GM18858 (cell line): ENCODE measurements around the gene ACOXL.
"Not testable (repeated sequence)": the region's sequence is repeated elsewhere in the genome, so short reads cannot be mapped to it uniquely, and the experiment has no call there.

Source experiments
- ATAC-seq: cut with Tn5 transposase; IDR thresholded peaks from one replicate; pipeline ENCODE4 v1.9.1; 2021; ENCODE audit not compliant: unreplicated experiment

ACOXL gene

DNA sequence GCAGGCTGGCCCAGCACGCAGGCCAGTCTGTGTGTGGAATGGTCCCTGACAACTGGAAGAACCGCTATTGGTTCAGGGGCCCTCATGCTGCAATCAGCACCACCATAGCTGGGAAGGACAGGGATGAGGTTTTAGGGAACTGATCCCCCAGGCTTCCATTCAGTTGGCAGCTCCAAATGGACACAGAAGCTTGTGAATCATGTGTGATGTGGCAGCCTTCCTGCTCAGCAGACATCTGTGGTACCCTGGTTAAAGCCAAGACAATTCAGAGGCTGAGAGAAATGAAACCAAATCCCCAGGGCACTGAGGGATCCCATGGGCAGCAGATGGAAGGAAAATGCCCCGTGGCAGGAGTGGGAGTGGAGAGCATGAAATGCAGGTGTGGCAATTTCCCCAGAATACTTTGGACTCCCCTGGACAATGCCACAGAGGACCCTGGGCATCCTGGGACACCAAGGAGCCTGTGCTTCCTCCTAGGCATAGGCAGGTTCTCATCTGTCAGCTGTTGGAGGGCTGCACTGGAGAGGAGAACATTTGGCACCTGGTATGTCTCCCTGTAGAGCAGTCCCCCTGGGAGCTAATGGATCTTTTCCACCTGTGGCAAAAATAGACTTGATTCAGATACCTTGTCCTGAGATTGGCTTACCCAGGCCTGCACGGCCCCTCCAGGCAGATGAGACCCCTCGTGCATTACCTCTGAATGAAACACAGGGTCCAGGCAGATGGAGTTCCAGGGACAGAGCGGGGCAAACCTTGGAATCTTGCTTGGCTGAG lies 226.2 kb downstream of the ACOXL start:
- ATAC-seq = no peak

DNA sequence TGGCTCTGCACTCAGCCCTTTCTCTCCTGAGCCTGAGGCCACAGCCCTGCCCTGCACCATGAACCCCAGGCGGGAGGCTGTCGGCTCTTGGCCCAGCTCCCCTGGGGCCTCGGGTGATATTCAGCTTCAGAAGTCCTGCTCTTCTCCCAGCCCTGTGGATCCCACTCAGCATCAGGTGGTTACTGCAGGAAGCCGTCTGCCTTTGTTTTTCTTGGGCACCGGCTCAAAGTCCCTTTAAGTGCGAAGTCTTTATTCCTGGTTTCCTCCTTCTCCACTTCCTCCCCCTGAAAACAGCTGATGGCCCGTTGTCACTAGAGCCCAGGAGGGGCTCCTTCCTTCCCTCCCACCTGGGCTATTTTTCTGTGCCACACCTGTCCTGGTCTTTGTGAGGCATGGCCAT lies 226.8 kb downstream of the ACOXL start:
- no peak for ATAC-seq

DNA sequence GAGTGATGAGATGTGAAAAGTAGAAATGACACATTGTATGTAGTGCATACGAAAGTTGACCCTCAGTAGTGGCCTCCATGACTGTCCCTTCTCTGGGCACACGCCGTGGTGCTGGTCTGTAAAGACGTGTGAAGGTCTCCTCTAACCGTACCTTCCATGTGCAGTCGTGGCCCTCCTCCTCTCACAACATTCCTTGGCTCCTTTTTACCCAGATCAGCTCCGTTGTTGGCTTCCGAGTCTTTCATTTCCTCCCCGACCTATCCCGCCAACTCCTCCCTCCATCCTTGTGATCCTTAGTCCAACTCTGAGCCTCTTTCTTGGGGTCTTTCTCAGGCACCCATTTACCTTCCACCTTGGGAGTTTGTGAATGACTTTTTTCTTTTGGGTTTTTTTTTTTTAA lies 227.9 kb downstream of the ACOXL start:
- no peak for ATAC-seq

GRCh38 chr2:110960954-110961353 lies 228.6 kb downstream of the ACOXL start:
- ATAC-seq = no peak

DNA sequence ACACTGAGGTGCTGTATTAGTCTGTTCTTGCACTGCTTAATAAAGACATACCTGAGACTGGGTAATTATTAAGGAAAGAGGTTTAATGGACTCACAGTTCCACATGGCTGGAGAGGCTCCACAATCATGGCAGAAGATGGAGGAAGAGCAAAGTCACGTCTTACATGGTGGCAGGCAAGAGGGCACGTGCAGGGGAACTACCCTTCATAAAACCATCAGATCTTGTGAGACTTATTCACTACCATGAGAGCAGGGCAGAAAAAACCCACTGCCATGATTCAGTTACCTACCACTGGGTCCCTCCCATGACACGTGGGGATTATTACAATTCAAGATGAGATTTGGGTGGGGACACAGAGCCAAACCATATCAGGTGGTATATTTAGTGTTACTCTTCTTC lies 229.3 kb downstream of the ACOXL start:
- ATAC-seq = not testable (repeated sequence)

DNA sequence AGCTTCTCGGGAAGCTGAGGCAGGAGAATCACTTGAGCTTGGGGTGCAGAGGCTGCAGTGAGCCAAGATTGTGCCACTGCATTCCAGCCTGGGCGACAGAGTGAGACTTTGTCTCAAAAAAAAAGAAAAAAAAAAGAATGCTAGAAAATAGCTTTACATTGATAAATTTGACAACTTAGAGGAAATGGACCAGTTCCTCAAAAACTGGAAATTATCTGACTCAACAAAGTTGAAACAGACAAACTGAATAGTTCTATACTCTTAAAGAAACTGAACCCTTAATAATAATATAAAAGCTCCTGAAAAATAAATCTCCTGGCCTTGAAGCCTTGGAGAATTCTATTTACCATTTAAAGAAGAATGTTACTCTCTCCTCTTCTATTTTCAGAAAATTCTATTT lies 237.3 kb downstream of the ACOXL start:
- no peak for ATAC-seq

GRCh38 chr2:110970201-110970600 lies 237.8 kb downstream of the ACOXL start:
- no peak for ATAC-seq

GRCh38 chr2:110971811-110972210 lies 239.4 kb downstream of the ACOXL start:
- ATAC-seq = no peak

GRCh38 chr2:110973262-110973661 lies 240.9 kb downstream of the ACOXL start:
- no peak for ATAC-seq

- no peak for ATAC-seq
Measured at GRCh38 chr2:110977403-110977802, 245.0 kb downstream of the ACOXL start.

DNA sequence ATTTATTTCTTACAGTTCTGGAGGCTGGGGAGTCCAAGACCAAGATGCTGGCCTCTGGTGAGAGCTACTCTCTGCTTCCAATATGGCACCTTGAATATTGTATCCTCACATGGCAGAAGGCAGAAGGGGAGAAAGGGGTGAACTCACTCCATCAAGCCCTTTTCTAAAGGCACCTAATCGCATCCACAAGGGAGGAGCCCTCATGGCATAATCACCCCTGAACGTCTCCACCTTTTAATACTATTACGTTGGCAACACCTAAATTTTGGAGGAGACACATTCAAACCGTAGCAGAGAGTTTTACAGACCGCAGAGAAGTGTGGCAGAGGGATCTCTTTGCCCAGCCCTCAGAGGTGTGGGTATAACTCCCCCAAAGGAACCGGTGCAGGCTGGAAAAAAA lies 245.8 kb downstream of the ACOXL start:
- no peak for ATAC-seq

DNA sequence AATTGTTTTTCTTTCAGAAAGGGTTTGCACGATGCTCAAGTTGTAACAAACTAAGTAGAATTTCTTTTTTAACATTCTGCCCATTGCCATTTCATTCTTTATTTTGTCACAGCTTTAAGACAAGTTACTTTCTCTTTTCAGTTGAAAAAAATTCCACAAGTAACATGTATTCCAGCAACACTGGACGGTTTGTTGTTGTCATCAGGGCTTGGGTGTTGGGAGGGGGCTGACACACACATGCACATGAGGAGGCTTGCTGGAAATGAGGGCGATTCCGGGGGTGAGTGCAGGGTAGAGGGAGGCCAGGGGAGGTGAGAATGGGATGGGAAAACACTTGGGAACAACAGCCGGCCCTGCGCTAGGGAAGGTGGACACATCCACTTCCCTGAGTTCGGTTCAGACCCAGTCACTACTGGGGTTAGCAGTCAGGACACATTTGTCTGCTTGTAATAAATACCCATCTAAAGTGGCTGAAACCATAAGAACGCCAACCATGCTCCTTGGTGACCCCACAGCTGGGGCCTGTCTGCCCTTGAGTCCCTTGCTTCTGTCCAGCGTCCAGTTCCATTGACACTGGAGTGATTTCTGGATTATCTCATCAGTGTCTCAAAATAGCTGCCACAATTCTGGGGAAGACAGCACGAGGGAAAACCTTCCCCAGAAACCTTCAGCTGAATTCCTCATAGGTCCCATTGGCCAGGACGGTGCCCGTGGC lies 246.5 kb downstream of the ACOXL start:
- ATAC-seq = no peak

GRCh38 chr2:110979471-110980338 lies 247.3 kb downstream of the ACOXL start:
- no peak for ATAC-seq

- ATAC-seq = no peak
Measured at GRCh38 chr2:110980339-110981062, 248.1 kb downstream of the ACOXL start.

DNA sequence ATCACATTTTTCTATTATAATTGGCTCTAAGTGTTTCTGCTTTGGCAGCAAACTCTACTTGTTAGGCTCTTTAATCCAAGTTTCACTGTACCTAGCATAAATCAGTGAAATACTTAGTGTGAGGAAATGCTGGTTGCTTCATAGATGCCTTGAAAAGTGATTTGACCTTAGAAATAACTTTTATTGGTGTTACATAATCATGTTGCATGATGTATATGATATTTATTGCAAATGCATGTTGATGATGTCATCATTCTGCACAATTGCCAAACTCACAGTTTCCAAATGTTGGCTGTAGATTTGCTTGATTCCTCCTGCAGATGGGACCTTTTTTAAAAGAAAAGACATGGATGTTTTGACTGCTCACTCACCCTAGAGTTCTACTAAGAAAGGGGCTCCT lies 250.8 kb downstream of the ACOXL start:
- ATAC-seq = no peak

DNA sequence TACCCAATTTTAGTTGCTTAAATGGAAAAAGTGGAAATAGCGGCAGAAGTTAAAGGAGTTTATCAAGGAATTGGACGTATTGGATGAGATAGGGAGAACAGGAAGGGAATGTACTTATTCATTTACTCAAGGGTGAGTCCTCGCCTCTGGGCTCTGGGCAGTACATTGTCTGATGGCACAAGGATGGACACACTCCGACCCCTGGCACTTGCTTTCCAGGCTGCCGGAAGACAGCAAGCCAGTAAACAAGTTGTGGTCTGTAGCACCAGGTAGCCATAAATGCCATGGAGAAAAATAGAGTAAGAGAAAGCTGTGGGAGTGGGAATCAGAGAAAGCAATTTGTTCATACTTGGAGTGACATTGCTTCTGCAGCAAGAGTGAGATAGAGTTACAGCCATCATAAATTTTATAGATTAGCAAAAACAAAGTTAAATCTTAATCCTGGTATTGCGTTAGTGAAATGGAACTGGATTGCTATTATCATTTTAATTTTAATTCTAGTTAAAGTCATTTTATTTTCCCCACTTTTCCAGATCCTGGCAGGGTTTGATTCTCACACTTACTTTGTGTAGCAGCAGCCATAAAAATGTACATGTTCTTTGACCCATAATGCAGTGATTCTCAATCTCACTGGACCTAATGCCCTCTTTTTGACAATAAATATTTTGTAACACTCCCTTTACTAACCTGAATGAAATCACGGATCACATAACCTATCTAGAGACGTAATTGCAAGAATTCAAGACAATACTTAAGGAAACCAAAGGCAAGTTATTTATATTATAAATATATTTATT lies 252.5 kb downstream of the ACOXL start:
- ATAC-seq = no peak

DNA sequence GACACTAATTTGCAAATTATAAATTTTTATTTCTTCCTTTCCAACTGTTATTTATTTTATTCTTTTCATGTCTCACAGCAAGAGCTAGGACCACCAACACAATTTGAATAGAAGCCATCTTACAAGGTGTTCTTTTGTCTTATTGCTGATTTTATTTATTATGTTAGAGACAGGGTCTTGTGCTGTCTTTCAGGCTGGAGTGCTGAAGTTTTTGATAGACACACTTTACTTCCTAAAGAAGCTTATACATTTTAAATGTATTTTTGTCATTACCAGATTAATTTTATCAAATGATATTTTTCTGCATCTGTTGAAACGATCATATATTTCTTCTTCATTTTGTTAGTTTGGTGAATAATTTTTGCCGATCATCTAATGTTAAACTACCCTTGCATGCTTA lies 258.1 kb downstream of the ACOXL start:
- ATAC-seq = no peak

- no peak for ATAC-seq
Measured at GRCh38 chr2:110991911-110992310, 259.5 kb downstream of the ACOXL start.

DNA sequence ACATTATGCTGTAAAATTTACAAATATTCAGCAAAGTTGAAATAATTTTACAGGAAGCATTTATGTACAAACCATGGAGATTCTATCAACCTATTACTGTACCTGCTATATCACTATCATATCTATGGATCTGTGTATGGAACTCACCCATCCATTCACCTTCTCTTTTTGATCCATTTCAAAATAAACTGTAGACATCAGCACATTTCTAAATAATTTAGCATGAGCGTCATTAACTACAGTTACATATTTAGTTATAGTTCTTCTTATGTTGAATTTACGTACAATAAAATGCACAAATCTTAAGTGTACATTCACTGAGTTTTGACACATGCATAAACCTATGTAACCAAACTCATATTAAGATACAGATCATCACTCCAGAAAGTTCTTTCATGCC lies 260.5 kb downstream of the ACOXL start:
- ATAC-seq = no peak

- ATAC-seq = no peak
Measured at GRCh38 chr2:110993557-110994231, 261.3 kb downstream of the ACOXL start.
